ENCODE results near the gene NDUFA7. TPM values are rescaled to one million over a fixed set of nuclear protein-coding genes. Genes with fewer than 3 reads are reported as not detected.
"Not testable (repeated sequence)": the region's sequence is repeated elsewhere in the genome, so short reads cannot be mapped to it uniquely, and the experiment has no call there.

NDUFA7 gene
- total RNA-seq, 1 donor from 2014 or later: 134 TPM

GRCh38 chr19:8323781-8324185 is 2.6 kb upstream of the NDUFA7 start:
- DNase-seq: no peak
- ATAC-seq: no peak
- intact Hi-C loops (cut with micrococcal nuclease): no loop called here

- no peak for ATAC-seq
Observed at GRCh38 chr19:8322638-8322997, 1.4 kb upstream of the NDUFA7 start.

GRCh38 chr19:8321986-8322637 is 937 bp upstream of the NDUFA7 start:
- ATAC-seq (no peak), DNase-seq (no peak)
- intact Hi-C loops (cut with micrococcal nuclease): no loop called here

More at GRCh38 chr19:8322638-8322997, 1.4 kb upstream of the NDUFA7 start:
- intact Hi-C loops (cut with micrococcal nuclease): no loop called here
- no peak for DNase-seq

- intact Hi-C loops (cut with micrococcal nuclease): no loop called here
- peak; percentile 2 for ATAC-seq
- DNase-seq: peak; percentile 37
Observed at GRCh38 chr19:8320564-8321066, 560 bp downstream of the NDUFA7 start.

- no peak for ATAC-seq
- DNase-seq: no peak
- intact Hi-C loops (cut with micrococcal nuclease): no loop called here
Observed at GRCh38 chr19:8319807-8320520, 1.2 kb downstream of the NDUFA7 start.

GRCh38 chr19:8318835-8319234 is 2.3 kb downstream of the NDUFA7 start:
- intact Hi-C loops (cut with micrococcal nuclease); ATAC-seq; DNase-seq: not testable (repeated sequence)

- DNase-seq (no peak), ATAC-seq (no peak)
- intact Hi-C loops (cut with micrococcal nuclease): no loop called here
Observed at GRCh38 chr19:8316351-8317125, 4.6 kb downstream of the NDUFA7 start.

GRCh38 chr19:8314981-8315640 is 6.1 kb downstream of the NDUFA7 start:
- intact Hi-C loops (cut with micrococcal nuclease); ATAC-seq; DNase-seq: not testable (repeated sequence)

- intact Hi-C loops (cut with micrococcal nuclease): no loop called here
- peak; percentile 15 for ATAC-seq
Observed at GRCh38 chr19:8311461-8312260, 9.5 kb downstream of the NDUFA7 start.

GRCh38 chr19:8310342-8311055 is 10.7 kb downstream of the NDUFA7 start:
- ATAC-seq: no peak
- DNase-seq: no peak
- intact Hi-C loops (cut with micrococcal nuclease): no loop called here

More at GRCh38 chr19:8311461-8312260, 9.5 kb downstream of the NDUFA7 start:
- DNase-seq: peak; percentile 67

- no peak for DNase-seq
- intact Hi-C loops (cut with micrococcal nuclease): no loop called here
- no peak for ATAC-seq
Observed at GRCh38 chr19:8308891-8309291, 12.3 kb downstream of the NDUFA7 start.

- intact Hi-C loops (cut with micrococcal nuclease): no loop called here
- DNase-seq: peak; percentile 96
- ATAC-seq: peak; percentile 96
Observed at GRCh38 chr19:8307965-8308866, 13.0 kb downstream of the NDUFA7 start, which contains the start of gene CD320. Gene CD320, minus strand, starts transcription at chr19:8308358. Its CDS starts 68 bp downstream, at chr19:8308290.

- no peak for DNase-seq
- ATAC-seq: peak; percentile 1
- intact Hi-C loops (cut with micrococcal nuclease): no loop called here
Observed at GRCh38 chr19:8307400-8307964, 13.7 kb downstream of the NDUFA7 start.

- no peak for ATAC-seq
- intact Hi-C loops (cut with micrococcal nuclease): no loop called here
- DNase-seq: no peak
Observed at GRCh38 chr19:8306235-8307054, 14.7 kb downstream of the NDUFA7 start.

- DNase-seq: no peak
- intact Hi-C loops (cut with micrococcal nuclease): no loop called here
- ATAC-seq: no peak
Observed at GRCh38 chr19:8305798-8306197, 15.4 kb downstream of the NDUFA7 start.
